A549 (cell line): ENCODE results near the gene OXLD1. TPM values are rescaled to one million over a fixed set of nuclear protein-coding genes. Genes with fewer than 3 reads are reported as not detected.

Source experiments
- ATAC-seq, 2 experiments: fragments of 200-7000 bp in 1 of 2; fragments of >200 bp in 1 of 2; cut with Nextera tagmentation in 1 of 2; cut with Tn5 transposase in 1 of 2; 3 replicates each; pipeline versions ENCODE4 v1.8.0 to v1.9.1; 2018 to 2020; ENCODE audit warnings: mild to moderate bottlenecking in 1 of 2, moderate library complexity in 1 of 2
- CTCF ChIA-PET: fragments of 300-600 bp; sonication (Branson Sonifier 250); formaldehyde crosslinking; extraction: SDS; loops from one replicate; lab custom pipeline; 2021; ENCODE audit warnings: antibody characterized with exemption, inconsistent platforms; lab: Yijun Ruan, JAX
- POLR2A ChIA-PET: fragments of 350-600 bp; formaldehyde crosslinking; extraction: SDS; loops from one replicate; lab custom pipeline; 2021; ENCODE audit warnings: antibody characterized with exemption, inconsistent platforms; lab: Yijun Ruan, JAX
- DNase-seq, 2 experiments: peaks; one replicate each; pipeline versions ENCODE4 v3.0.0 to v3.0.0-alpha.2; 2011 to 2016; ENCODE audit warnings: low read depth in 1 of 2, low spot score in 1 of 2
- FAIRE-seq: peaks from 2 replicates; lab custom pipeline; 2011; peaks lifted over from hg19 to GRCh38; lab: Jason Lieb, UNC
- H3K27ac ChIP-seq, 2 experiments: fragments of >200 bp; sonication (Bioruptor Twin); formaldehyde crosslinking; 3 replicates each; pipeline ENCODE4 v1.5.1; 2016 to 2017
- H3K4me1 ChIP-seq: fragments of >200 bp; sonication (Bioruptor Twin); formaldehyde crosslinking; 3 replicates; pipeline ENCODE4 v1.6.1; 2016
- H3K4me2 ChIP-seq: fragments of >200 bp; sonication (Bioruptor Twin); formaldehyde crosslinking; 3 replicates; pipeline ENCODE4 v1.6.1; 2016
- H3K4me3 ChIP-seq: fragments of >200 bp; sonication (Bioruptor Twin); formaldehyde crosslinking; 3 replicates; pipeline ENCODE4 v1.5.1; 2016
- H3K9me3 ChIP-seq: fragments of >200 bp; sonication (Bioruptor Twin); formaldehyde crosslinking; 3 replicates; pipeline ENCODE4 v1.6.1; 2016
- BCL3 ChIP-seq: fragments of >200 bp; sonication (Bioruptor Twin); formaldehyde crosslinking; IDR thresholded peaks from 3 replicates; pipeline ENCODE4 v1.6.1; 2016
- CBX2 ChIP-seq: fragments of 200-600 bp; sonication (generic); IDR thresholded peaks from 2 replicates; pipeline ENCODE4 v1.6.1; 2016; ENCODE audit warnings: low read depth, mild to moderate bottlenecking, borderline replicate concordance
- CEBPB ChIP-seq, 2 experiments: fragments of >200 bp in 1 of 2; sonication (Bioruptor Twin) in 1 of 2; formaldehyde crosslinking in 1 of 2; IDR thresholded peaks; 2 replicates each; pipeline ENCODE4 v1.6.1; 2012 to 2016
- CHD2 ChIP-seq: fragments of 150-350 bp; IDR thresholded peaks from 2 replicates; pipeline ENCODE4 v1.6.1; 2014; ENCODE audit warnings: low read length; ENCODE audit not compliant: partially characterized antibody
- CHD4 ChIP-seq: fragments of 200-600 bp; sonication (generic); IDR thresholded peaks from 2 replicates; pipeline ENCODE4 v1.6.1; 2016; ENCODE audit warnings: antibody characterized with exemption, mild to moderate bottlenecking, borderline replicate concordance
- CTCF ChIP-seq: fragments of >200 bp; sonication (Bioruptor Twin); formaldehyde crosslinking; IDR thresholded peaks from 3 replicates; pipeline ENCODE4 v1.5.1; 2016
- EP300 ChIP-seq, 2 experiments: fragments of >200 bp; sonication (Bioruptor Twin); formaldehyde crosslinking; IDR thresholded peaks; 2 replicates in 1 of 2; 3 replicates in 1 of 2; pipeline ENCODE4 v1.6.1; 2016 to 2017
- FOSL2 ChIP-seq, 2 experiments: fragments of 450-650 bp in 1 of 2; fragments of >200 bp in 1 of 2; sonication (Bioruptor Twin) in 1 of 2; formaldehyde crosslinking; IDR thresholded peaks; 2 replicates each; pipeline versions ENCODE4 v1.5.0 to v1.6.1; 2016 to 2020; ENCODE audit warnings: mild to moderate bottlenecking in 1 of 2, moderate library complexity in 1 of 2
- FOXS1 ChIP-seq: fragments of 250-450 bp; sonication (Bioruptor Pico); IDR thresholded peaks from 2 replicates; pipeline ENCODE4 v1.5.0; 2020; ENCODE audit warnings: mild to moderate bottlenecking, moderate library complexity
- GATA3 ChIP-seq: IDR thresholded peaks from 2 replicates; pipeline ENCODE4 v1.6.1; 2012; ENCODE audit warnings: borderline replicate concordance
- HDAC2 ChIP-seq: fragments of 200-600 bp; sonication (generic); IDR thresholded peaks from 2 replicates; pipeline ENCODE4 v1.6.1; 2016
- HOXA7 ChIP-seq: fragments of 250-450 bp; sonication (Bioruptor Pico); IDR thresholded peaks from 2 replicates; pipeline ENCODE4 v1.5.0; 2020; ENCODE audit warnings: mild to moderate bottlenecking, moderate library complexity
- JUN ChIP-seq, 2 experiments: fragments of >200 bp; sonication (Bioruptor Twin); formaldehyde crosslinking; IDR thresholded peaks; 2 replicates in 1 of 2; 3 replicates in 1 of 2; pipeline ENCODE4 v1.6.1; 2016 to 2017
- KDM1A ChIP-seq: fragments of 200-600 bp; sonication (generic); IDR thresholded peaks from 2 replicates; pipeline ENCODE4 v1.6.1; 2016; ENCODE audit warnings: low read depth, mild to moderate bottlenecking
- MAX ChIP-seq: IDR thresholded peaks from 2 replicates; pipeline ENCODE4 v1.6.1; 2012
- MYC ChIP-seq: IDR thresholded peaks from 2 replicates; pipeline ENCODE4 v1.6.1; 2012; ENCODE audit warnings: mild to moderate bottlenecking, inconsistent platforms, low read length, improper control_type of control experiment, borderline replicate concordance
- NFE2L2 ChIP-seq: fragments of 150-350 bp; conservative IDR thresholded peaks from 2 replicates; pipeline ENCODE4 v1.6.1; 2014; ENCODE audit warnings: low read length
- NPAS2 ChIP-seq: fragments of 250-450 bp; sonication (Bioruptor Pico); IDR thresholded peaks from 2 replicates; pipeline ENCODE4 v1.8.0; 2022; ENCODE audit warnings: mild to moderate bottlenecking, moderate library complexity, borderline replicate concordance
- POLR2A ChIP-seq: IDR thresholded peaks from 2 replicates; pipeline ENCODE4 v1.6.1; 2012; ENCODE audit warnings: mild to moderate bottlenecking, low read length
- POLR2AphosphoS2 ChIP-seq: conservative IDR thresholded peaks from 2 replicates; pipeline ENCODE4 v1.6.1; 2012; ENCODE audit warnings: low read length, improper control_type of control experiment, inconsistent platforms
- RARB ChIP-seq: fragments of 250-450 bp; sonication (Bioruptor Pico); IDR thresholded peaks from 2 replicates; pipeline ENCODE4 v1.8.0; 2021; ENCODE audit warnings: mild to moderate bottlenecking, moderate library complexity
- REST ChIP-seq: fragments of 200-600 bp; sonication (generic); IDR thresholded peaks from 2 replicates; pipeline ENCODE4 v1.6.1; 2016; ENCODE audit warnings: antibody characterized with exemption, mild to moderate bottlenecking, moderate library complexity
- RFX5 ChIP-seq: fragments of 450-650 bp; IDR thresholded peaks from 2 replicates; pipeline ENCODE4 v1.7.1; 2014; ENCODE audit warnings: antibody characterized with exemption, mild to moderate bottlenecking, moderate library complexity
- SMC3 ChIP-seq: fragments of >200 bp; sonication (Bioruptor Twin); formaldehyde crosslinking; IDR thresholded peaks from 3 replicates; pipeline ENCODE4 v1.6.1; 2018; ENCODE audit warnings: inconsistent platforms
- SREBF2 ChIP-seq: fragments of 450-650 bp; IDR thresholded peaks from 2 replicates; pipeline ENCODE4 v1.6.1; 2014; ENCODE audit warnings: mild to moderate bottlenecking, moderate library complexity
- TP53 ChIP-seq: fragments of 250-450 bp; sonication (Bioruptor Pico); IDR thresholded peaks from 2 replicates; pipeline ENCODE4 v1.5.0; 2021; ENCODE audit warnings: mild to moderate bottlenecking, moderate library complexity
- USF2 ChIP-seq: fragments of 450-650 bp; IDR thresholded peaks from 2 replicates; pipeline ENCODE4 v1.6.1; 2014; ENCODE audit warnings: antibody characterized with exemption
- ZSCAN20 ChIP-seq: fragments of 250-450 bp; sonication (Bioruptor Pico); IDR thresholded peaks from 2 replicates; pipeline ENCODE4 v1.8.0; 2022; ENCODE audit warnings: mild to moderate bottlenecking, moderate library complexity
- WGBS: methylation state at CpG from one replicate; pipeline ENCODE4 v1.1.6; 2017; ENCODE audit errors: missing lambda C conversion rate; 5-methylcytosine and 5-hydroxymethylcytosine counted together
- polyA plus RNA-seq, 4 experiments: library from polyadenylated mRNA; depleted of rRNA in 3 of 4; stranded (reverse); fragments of >200 nt; fragmentation: RNase III in 1 of 4; extraction: RNeasy Plus Mini Kit Qiagen cat#74134 plus additional on column Dnase treatment in 1 of 4; gene quantifications; 2 replicates in 3 of 4; 3 replicates in 1 of 4; pipeline ENCODE4 v1.2.3, GENCODE V29; 2011 to 2017

OXLD1 gene
- polyA plus RNA-seq, 2 of the 4 experiments (the other 2 are of a cell fraction), result 38.7 to 47.1 TPM

GRCh38 chr17:81648707-81649085 is 17.7 kb downstream of the OXLD1 start (continued):
- TF ChIP-seq MYC, result no peak
- no peak for TF ChIP-seq REST

- ChIA-PET POLR2A (no interaction called here), CTCF (interaction anchor here (0.7 to 2.7 kb wide), 5 partner anchors 10 to 357 kb away, joined by 3 to 11 read pairs (median 3); partner anchors contain the start of genes NPLOC4 and TSPAN10)
- DNase-seq (no peak), FAIRE-seq (no peak), ATAC-seq (no peak)
- Histone ChIP-seq H3K4me1 (peaks cover 14% of the 10 kb centered on the region), H3K4me3 (no peak overlapping the region), H3K9me3 (no peaks in the 10 kb centered on the region), H3K4me2 (no peak overlapping the region), H3K27ac (no peak overlapping the region)
- TF ChIP-seq USF2 (no peak), CTCF (no peak), CHD4 (no peak), POLR2A (no peak), ZSCAN20 (CRISPR knock-in tag) (no peak), POLR2AphosphoS2 (no peak), GATA3 (no peak), CBX2 (no peak), MYC (no peak), RFX5 (no peak), BCL3 (no peak), SMC3 (no peak), RARB (no peak), FOXS1 (no peak)
- WGBS, result 87% methylated on average over 64 of the region's 78 CpGs
Observed at GRCh38 chr17:81648013-81648706, 18.2 kb downstream of the OXLD1 start.

GRCh38 chr17:81647640-81648012 is 18.8 kb downstream of the OXLD1 start:
- no peak overlapping the region for H3K4me2 ChIP-seq
- POLR2A ChIA-PET, result no interaction called here
- ATAC-seq (no peak), DNase-seq (no peak), FAIRE-seq (no peak)
- WGBS, result 80% methylated on average over 21 of the region's 21 CpGs
- H3K27ac ChIP-seq, result no peak overlapping the region
- H3K4me1 ChIP-seq, result peaks cover 16% of the 10 kb centered on the region
- no peaks in the 10 kb centered on the region for H3K9me3 ChIP-seq
- no peak overlapping the region for H3K4me3 ChIP-seq
- CTCF ChIA-PET, result interaction anchor here (0.7 to 2.7 kb wide), 3 partner anchors 11 to 356 kb away, joined by 3 to 11 read pairs (median 3); partner anchors contain the start of genes NPLOC4 and TSPAN10
- TF ChIP-seq MAX (no peak), FOXS1 (no peak), JUN (IDR thresholded peaks at IDR 0.05) (no peak), RARB (no peak), KDM1A (no peak), ZSCAN20 (CRISPR knock-in tag) (no peak), NFE2L2 (no peak), FOSL2 (IDR thresholded peaks at IDR 0.05) (no peak), FOSL2 (CRISPR knock-in tag; IDR thresholded peaks at IDR 0.05) (no peak), GATA3 (no peak), POLR2A (no peak), TP53 (CRISPR knock-in tag) (no peak), HDAC2 (no peak), EP300 (IDR thresholded peaks at IDR 0.05) (no peak), HOXA7 (CRISPR knock-in tag) (no peak), CHD2 (no peak), NPAS2 (no peak), CEBPB (IDR thresholded peaks at IDR 0.05) (no peak), SREBF2 (no peak)
